GM19452 (cell line): ENCODE data around the gene SRPK2.

Experiments
- ATAC-seq: cut with Tn5 transposase; IDR thresholded peaks from one replicate; pipeline ENCODE4 v1.9.1; 2021; ENCODE audit not compliant: unreplicated experiment

SRPK2 gene

DNA sequence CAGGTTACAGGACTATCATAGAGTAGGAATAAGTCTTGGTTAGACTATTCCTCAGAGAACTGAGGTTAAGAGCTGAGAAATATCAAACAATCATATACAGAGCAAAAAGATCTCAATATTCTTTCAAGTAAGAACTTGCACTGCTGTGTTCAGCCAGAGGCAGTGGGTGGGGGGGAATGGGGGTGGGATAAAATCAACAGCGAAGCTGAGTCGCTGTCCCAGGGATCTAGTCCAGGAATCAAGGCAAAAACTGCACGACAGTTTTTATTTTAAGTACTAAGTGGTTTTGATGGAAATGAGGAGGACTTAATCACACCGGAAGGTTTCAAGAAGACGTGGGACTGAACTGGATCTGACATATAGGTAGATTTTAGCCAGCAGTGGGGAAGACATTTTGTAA, 159.1 kb downstream of the SRPK2 start:
- no peak for ATAC-seq

- no peak for ATAC-seq
These were observed 160.2 kb downstream of the SRPK2 start for GRCh38 chr7:105228555-105228954.

- no peak for ATAC-seq
These were observed 161.3 kb downstream of the SRPK2 start for GRCh38 chr7:105227391-105227790.

GRCh38 chr7:105224884-105225651, 163.7 kb downstream of the SRPK2 start:
- peak; percentile 83 for ATAC-seq

GRCh38 chr7:105222953-105223352, 165.8 kb downstream of the SRPK2 start:
- ATAC-seq = no peak

DNA sequence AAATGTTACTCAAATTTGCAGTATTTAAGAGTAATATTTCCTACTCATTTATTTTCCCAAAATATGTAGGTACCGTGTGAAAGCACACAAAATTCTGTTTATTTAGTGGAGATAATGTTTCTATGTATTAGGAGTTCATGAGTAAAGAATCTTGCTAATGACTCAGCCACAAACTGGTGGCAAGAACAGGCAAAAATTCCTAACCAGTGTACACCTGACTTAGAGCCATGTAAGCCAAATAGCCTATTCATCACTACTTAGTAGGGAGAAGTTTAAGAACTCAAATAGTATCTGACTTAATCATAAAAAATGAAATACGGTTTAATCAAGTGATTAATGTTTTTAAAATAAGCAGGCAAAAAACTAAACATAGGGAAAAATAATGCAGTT, 169.0 kb downstream of the SRPK2 start:
- no peak for ATAC-seq

- ATAC-seq = no peak
These were observed 169.6 kb downstream of the SRPK2 start for GRCh38 chr7:105218939-105219770.

DNA sequence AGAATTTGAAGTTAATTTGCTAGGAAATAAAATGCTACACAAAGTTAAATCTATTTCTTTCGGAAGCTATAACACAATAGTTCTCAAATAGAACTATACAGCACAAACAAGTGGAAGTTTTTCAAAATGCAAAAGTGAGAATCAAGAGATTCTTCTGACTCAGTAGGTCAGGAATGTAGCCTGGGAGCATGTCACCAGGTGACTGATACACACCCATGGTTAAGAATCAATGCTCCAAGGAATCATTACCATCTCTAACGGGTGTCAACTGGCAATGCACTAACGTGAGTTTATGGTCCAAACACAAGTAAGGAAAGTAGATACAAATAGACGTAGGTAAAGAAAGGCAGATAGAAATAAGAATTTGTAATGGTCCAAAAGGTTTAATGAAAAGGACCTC, 170.5 kb downstream of the SRPK2 start:
- ATAC-seq = no peak

- no peak for ATAC-seq
These were observed 171.9 kb downstream of the SRPK2 start for GRCh38 chr7:105216786-105217185.

DNA sequence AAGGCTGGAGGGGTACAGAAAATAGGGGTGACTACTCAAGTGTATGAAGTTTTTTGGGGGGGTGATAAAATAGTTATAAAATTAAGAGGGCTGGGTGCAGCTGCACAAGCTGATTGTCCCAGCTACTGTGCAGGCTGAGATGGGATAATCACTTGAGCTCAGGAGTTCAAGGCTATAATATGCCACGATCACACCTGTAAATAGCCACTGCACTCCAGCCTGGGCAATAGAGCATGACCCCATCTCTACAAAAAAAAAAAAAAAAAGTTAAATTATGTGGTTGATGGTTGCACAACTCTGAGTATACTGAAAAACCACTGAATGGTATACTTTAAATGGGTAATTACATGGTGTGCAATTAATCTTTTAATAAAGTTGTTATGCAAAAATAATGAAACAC, 172.9 kb downstream of the SRPK2 start:
- no peak for ATAC-seq

- ATAC-seq = no peak
These were observed 173.5 kb downstream of the SRPK2 start for GRCh38 chr7:105215182-105215581.

DNA sequence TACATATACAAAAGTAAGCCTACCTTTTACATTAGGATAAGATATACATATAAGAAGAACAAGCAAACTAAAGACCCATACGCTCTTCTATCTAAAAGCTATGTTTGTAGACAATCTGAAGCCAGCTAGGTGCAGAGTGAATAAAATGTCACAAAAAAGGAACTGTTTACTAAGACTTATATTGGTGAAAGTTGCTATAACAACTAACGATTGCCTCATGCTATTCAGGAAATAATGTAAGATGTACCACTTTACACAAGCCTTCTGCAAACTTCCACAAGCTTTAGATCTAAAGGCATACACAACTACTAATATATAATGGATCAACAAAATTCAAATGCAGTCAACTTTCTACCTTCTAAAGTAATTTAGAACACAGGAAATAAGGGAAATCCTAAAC, 175.1 kb downstream of the SRPK2 start:
- no peak for ATAC-seq

GRCh38 chr7:105212212-105212611, 176.5 kb downstream of the SRPK2 start:
- no peak for ATAC-seq

GRCh38 chr7:105210721-105211205, 178.0 kb downstream of the SRPK2 start:
- peak; percentile 92 for ATAC-seq

DNA sequence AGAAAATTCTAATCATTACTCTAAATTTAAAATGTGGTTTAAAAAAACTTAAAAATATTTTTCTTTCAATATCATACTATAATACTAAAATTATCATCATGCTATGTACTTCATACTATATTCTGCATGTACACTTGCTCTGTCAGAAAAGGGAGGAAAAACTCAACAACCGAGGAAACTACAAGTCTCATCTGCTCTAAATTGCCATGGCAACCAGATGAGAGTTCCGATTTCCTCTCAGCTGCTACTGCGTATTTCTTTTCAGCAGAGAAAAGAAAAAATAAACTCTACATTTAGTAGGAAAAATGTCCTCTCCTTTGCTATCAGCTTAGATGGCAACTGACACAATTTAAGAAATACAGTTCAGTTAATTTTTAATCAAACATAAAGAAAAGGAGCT, 178.9 kb downstream of the SRPK2 start:
- ATAC-seq = no peak

DNA sequence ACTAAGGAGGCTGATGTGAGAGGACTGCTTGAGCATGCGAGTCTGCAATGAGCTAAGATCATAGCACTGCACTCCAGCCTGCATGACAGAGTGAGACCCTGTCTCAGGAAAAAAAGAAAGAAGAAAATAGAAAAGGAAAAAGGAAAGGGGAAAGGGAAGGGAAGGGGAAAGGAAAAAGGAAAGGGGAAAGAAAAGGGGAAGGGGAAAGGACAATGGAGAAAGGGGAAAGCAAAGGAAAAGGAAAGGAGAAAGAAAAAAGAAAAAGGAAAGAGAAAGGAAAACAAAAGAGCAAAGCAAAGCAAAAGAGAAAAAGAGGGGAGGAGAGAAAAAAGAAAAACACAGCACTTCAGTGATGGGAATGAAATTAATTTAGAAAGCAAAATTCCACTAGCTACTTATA, 179.3 kb downstream of the SRPK2 start:
- no peak for ATAC-seq

GRCh38 chr7:105206985-105207384, 181.7 kb downstream of the SRPK2 start:
- ATAC-seq = no peak

DNA sequence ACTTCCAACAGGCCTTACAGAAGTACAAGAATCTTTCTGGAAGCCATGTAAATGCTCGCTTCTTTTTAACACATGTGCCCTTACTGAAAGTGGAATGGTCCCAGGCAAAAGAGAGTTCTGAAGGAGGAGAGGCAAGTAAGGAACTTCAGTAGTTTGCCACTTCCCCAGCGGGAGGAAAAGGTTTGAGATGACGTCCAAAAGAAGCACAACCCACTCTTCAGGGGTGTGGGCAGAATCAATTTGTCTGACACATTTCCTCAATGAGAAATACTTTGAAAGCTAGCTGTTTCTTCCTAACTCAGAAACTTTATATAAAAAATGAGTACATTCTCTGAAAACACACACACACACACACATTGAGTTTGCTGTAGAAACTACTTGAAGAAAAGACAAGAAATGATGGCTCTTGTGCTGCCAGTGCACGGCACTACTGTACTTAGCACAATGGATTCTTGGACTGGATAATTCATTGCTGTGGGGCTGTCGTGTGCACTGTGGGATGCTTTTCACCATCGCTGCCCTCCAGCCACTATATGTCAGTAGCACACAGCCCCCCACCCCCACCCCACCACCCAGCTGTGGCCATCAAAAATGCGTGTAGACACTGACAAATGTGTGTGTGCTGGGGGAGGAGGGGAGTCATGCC, 183.0 kb downstream of the SRPK2 start:
- ATAC-seq = no peak

GRCh38 chr7:105204953-105205352, 183.8 kb downstream of the SRPK2 start:
- no peak for ATAC-seq

DNA sequence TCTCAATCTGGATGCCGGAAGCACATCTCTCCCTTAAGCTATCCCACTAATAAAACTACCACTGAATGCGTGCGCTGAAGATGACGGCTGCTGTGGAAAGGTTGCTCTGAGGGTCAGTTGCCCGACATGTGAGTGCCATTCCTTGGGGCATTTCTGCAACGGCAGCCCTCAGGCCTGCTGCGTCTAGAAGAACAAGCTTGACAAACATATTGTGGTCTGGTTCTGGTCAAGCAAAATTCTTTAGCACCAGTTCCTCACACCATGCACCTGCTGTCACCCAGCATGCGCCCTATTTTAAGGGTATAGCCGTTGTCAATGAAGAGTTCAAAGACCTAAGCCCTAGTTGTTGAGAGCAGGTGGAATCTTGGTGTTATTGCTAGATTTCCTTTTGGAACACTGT, 184.2 kb downstream of the SRPK2 start:
- no peak for ATAC-seq

DNA sequence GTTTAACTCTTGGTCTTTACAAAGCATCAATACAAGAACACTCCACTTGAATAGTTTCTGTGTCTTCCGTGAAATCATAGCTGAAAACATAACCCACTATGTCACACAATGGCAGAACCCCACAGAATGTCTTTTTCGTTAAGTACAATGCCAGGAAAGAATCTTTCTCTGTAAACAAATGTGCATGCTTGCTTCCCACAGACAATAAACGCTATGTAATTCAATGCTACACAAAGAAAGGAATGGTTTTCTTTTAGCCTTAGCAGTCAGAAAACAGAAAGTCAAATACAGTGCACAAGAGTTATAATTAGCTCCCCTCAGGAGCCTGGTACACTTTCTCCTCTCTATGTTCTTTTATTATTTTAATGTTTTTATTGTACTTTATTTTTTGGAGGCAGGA, 186.1 kb downstream of the SRPK2 start:
- no peak for ATAC-seq

- no peak for ATAC-seq
These were observed 189.3 kb downstream of the SRPK2 start for GRCh38 chr7:105199386-105199785.
